C1 segment of cervical spinal cord (tissue), 14 donors: Measurements from ENCODE around the gene IPPK.
A peak's percentile ranks its signal among the peaks of the same experiment; 100 is the strongest.

Experiments
- DNase-seq, 14 donors: peaks; one replicate each; lab custom pipeline; 2025; lab: John Stamatoyannopoulos, UW

Gene IPPK

GRCh38 chr9:92657296-92658094, 12.4 kb downstream of the IPPK start:
- DNase-seq, result no peak

- no peak for DNase-seq
Measured at GRCh38 chr9:92656537-92656925, 13.4 kb downstream of the IPPK start.

- no peak for DNase-seq
Measured at GRCh38 chr9:92655896-92656536, 13.9 kb downstream of the IPPK start.

DNA sequence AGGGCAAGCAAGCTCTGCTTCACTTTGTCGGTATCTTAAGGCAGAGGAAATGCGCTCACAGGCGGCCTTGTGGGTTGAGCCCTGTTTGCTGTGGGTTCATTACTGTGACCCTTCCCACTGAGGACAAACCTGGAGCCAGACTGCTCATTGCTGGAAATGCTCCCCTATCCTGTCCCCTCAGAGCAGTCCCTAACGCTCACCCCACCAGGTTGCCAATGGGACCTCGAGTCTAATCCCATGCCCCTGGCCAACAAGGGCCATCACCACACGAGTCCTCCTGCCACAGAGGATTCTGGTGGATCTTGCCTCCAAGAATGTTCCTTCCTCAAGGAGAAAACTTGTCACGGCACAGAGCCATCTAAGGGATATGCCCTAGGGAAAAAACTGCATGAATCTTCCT, 14.6 kb downstream of the IPPK start:
- no peak for DNase-seq

DNA sequence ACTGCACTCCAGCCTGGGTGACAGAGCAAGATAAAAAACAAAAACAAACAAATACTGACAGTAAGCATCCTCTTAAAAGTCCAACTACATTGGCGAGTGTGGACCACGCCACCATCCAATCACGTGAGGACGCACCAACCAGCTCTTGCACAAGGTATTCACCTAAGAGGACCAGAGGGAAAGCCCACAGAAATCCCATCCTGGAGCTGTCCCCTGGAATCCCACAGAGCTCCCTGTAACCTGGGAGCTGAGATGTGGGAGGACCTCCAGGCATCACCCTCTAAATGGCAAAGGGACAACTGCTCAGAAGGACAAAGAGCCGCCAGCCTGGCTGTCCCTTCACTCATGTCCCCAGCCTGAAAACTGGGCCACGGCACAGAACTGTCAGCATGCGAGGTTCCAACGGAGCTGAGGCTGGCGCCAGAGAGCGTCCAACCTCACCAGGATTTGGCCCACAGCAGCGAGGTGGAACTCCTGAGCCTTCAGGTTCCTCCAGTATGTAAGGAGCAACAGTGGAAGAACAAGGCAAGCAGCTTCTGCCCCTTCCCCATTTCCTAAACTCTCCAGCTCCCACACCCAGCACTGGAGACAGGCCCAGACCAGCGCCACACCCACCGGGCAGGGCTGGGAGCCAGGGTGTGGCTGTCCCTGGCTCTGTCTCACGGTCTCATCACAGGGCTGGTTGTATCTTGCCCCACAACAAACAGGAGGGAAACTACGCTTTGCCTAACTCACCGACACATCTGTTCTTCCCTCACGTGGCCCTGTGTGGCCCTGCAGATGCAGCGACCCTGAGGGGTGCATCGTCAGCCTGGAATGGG, 15.2 kb downstream of the IPPK start:
- peak in 1 of 14 donors; percentile 72 for DNase-seq

DNA sequence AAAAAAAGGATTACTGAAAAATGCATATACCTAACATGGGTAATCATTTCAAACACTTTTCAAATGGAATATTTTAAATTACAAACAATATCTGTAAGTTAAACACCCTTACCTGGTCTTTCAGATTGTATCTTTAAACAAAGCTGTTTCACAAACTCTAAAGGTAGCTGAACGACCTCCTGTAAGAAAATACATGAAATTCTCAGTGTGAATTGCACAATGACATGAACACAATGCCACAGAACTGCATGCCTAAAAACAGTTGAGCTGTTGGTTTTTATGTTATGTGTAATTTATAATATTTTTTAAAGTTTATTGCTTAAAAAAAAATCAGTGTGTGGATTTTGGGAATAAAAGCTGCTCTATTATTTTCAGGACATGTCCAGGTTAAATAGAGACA, 17.5 kb downstream of the IPPK start:
- no peak for DNase-seq

- DNase-seq, result no peak
Measured at GRCh38 chr9:92650839-92651621, 18.9 kb downstream of the IPPK start.

DNA sequence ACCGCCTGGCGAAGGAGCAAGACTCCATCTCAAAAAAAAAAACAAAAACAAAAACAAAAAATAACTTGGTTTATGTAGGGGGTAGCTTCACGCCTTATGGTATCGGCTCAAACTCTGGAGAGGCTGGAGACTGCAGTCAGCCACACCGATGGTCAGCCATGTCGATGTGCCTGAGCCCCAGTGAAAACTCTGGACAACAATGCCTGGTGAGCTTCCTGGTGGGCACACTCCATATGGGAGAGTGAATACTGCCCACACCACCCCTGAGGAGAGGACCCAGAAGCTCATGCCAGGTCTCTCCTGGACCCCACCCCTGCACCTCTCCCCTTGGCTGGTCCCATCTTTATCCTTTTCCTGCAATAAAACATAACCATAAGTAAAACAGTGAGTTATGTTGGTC, 19.6 kb downstream of the IPPK start:
- DNase-seq, result no peak

DNA sequence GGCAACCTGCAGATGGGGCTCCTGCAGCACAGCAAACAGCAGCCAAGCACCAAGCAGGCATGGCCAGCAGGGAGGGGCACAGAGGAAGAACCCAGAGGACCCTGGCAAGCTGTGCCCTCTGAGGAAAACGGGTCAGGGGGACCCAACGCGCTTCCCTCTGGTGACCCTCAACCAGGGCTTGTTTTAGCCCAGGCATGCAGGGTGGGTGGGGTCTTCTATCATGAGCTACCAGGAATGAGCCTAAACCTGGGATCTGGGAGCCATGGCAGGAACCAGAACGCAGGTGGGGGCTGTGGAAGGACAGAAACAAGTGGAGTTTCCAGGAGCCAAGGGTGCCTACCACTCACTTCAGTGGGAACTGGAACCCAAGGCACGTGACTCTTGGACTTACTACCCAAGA, 20.9 kb downstream of the IPPK start:
- no peak for DNase-seq

- DNase-seq, result peak in 2 of 14 donors; percentile 19 to 44
Measured at GRCh38 chr9:92648474-92648971, 21.4 kb downstream of the IPPK start.

DNA sequence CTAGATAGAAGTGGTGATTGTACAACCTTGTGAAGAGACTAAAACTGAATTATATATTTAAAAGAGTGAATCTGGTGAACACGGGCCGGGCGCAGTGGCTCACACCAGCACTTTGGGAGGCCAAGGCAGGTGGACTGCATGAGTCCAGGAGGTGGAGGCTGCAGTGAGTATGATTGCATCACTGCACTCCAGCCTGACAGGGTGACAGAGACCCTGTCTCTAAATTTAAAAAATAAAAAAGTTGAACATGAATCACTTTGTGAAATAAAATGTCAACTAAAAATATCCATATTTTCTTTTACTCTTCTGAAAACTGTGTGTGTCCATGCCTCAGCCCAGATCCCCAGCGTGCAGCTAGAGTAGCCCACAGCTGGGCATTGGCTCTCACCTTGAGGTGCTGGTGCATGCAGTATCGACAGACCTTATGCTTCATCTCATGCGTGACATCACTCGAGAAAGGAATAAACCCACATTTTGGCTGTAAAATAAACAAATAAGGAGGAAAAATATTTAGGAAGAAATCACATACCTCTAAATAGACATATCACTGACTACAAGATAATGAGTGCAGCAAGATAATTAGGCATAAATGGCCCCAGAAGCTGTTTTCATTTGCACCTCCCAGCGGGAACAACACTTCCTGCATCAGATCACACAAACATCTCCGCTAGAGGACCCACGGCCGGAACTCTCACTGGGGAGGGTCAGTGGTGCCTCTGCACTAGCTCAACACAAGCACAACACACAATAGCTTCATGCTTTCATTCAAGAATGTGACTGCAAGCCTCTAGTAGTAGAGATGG, 22.1 kb downstream of the IPPK start:
- peak in 1 of 14 donors; percentile 17 for DNase-seq

DNA sequence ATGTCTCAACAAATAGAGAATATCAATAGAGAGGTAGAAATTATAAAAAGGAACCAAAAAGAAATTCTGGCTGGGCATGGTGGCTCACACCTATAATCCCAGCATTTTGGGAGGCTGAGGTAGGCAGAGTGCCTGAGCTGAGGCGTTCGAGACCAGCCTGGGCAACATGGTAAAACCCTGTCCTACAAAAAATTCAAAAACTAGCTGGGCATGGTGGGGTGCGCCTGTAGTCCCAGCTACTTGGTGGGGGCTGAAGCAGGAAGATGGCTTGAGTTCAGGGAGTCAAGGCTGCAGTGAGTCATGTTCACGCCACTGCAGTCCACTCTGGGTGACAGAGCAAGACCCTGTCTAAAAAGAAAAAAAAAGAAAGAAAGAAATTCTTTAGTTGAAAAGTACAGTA, 24.9 kb downstream of the IPPK start:
- DNase-seq, result no peak

DNA sequence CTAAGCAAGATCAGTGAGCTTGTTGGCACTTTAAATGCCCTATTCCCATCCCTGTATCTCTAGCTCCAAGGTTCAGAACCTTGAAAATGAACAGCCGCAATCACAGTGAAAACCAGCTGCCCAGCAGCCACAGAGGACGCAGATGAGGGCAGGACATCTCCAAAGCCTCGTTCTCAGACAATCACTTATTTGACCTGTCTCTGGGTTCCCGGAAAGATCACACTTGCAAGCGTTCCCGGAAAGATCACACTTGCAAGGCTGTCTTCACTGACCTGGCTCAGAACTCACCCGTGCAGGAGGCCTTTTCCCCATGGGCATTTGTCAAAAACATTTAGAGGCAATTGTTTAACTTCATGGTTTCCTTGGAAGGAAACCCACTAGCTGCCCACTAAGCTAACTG, 25.7 kb downstream of the IPPK start:
- no peak for DNase-seq

GRCh38 chr9:92642564-92642963, 27.4 kb downstream of the IPPK start:
- DNase-seq, result no peak

- DNase-seq, result no peak
Measured at GRCh38 chr9:92642041-92642451, 27.9 kb downstream of the IPPK start.

- DNase-seq, result no peak
Measured at GRCh38 chr9:92641092-92641809, 28.7 kb downstream of the IPPK start.

DNA sequence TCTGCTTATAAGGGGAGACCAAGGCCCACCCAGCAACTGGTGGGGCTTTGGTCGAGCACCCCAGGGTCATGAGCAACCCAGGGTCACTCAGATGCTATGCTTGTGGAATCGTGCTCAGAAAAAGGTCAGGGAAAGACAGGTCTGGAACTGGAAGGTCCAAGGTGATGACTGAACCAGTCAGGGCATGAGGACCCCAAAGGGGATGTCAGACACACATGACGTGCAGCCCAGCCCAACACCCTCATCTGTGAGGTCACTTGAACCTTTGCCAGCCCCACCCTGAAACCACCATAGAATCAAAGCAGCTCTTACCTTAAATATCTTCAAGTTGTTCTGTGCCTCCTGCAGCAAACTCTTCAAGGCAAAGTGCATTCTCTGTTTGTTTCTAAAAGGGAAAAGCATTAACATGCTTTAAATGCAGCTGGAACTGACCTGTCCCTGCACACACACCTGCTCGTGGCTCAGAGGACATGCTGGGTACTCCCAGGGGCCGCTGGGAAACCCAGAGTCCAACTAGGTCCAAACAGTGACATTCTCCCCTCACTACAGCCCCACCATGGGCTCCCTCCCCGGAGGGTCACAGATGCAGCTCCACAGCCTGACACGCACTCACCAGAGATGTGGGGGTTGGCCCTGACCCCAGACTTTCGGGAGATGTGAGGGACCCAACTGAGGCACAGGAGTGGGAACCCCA, 29.4 kb downstream of the IPPK start:
- DNase-seq, result no peak

DNA sequence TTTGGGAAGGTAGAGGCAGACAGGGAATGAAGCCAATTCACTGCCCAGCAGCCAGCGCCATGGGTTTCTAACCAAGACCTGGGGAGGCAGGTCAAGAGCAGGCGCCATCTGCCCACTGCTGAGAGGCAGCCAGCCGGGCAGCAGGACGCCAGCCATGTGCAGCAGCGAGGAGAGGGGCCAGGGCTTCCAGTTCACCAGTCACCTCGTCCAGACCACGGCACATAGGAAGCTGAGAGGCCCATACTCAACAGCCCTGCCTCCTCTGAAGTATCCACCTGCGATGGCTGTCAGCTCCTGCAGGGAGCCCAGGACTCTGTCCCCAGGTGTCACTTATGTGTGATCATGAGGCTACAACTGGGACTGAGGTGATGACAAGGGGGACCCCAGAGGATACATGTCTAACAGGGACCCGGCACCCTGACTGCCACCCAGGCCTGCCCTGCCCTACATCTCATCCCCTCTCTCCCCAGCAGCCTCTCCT, 30.1 kb downstream of the IPPK start:
- DNase-seq, result peak in 1 of 14 donors; percentile 82

GRCh38 chr9:92639124-92639523, 30.8 kb downstream of the IPPK start:
- no peak for DNase-seq
